ENCODE data around the gene ZBTB1.

The ZBTB1 gene

GRCh38 chr14:64518229-64518628 lies 13.7 kb downstream of the ZBTB1 start:
- no peak for TF ChIP-seq CTCF (IDR thresholded peaks at IDR 0.05; ENCODE audit: low read depth, low read length, missing control alignments)
- H3K4me3 ChIP-seq (replicated peaks; ENCODE audit: low read depth, low read length): no peak overlapping the region
- no peak for DNase-seq (ENCODE audit: extremely low read depth, low read depth)

- TF ChIP-seq CTCF (IDR thresholded peaks at IDR 0.05; ENCODE audit: low read depth, low read length, missing control alignments): no peak
- no peak overlapping the region for H3K4me3 ChIP-seq (replicated peaks; ENCODE audit: low read depth, low read length)
- DNase-seq (ENCODE audit: extremely low read depth, low read depth): no peak
These were observed 16.1 kb downstream of the ZBTB1 start for GRCh38 chr14:64520699-64521098.

GRCh38 chr14:64522591-64523355 lies 18.2 kb downstream of the ZBTB1 start:
- TF ChIP-seq CTCF (IDR thresholded peaks at IDR 0.05; ENCODE audit: low read depth, low read length, missing control alignments): no peak
- no peak for DNase-seq (ENCODE audit: extremely low read depth, low read depth)
- no peak overlapping the region for H3K4me3 ChIP-seq (replicated peaks; ENCODE audit: low read depth, low read length)

GRCh38 chr14:64525354-64525753 lies 20.8 kb downstream of the ZBTB1 start:
- TF ChIP-seq CTCF (IDR thresholded peaks at IDR 0.05; ENCODE audit: low read depth, low read length, missing control alignments): no peak
- no peak for DNase-seq (ENCODE audit: extremely low read depth, low read depth)
- no peak overlapping the region for H3K4me3 ChIP-seq (replicated peaks; ENCODE audit: low read depth, low read length)

- no peak overlapping the region for H3K4me3 ChIP-seq (replicated peaks; ENCODE audit: low read depth, low read length)
- no peak for DNase-seq (ENCODE audit: extremely low read depth, low read depth)
- TF ChIP-seq CTCF (IDR thresholded peaks at IDR 0.05; ENCODE audit: low read depth, low read length, missing control alignments): no peak
These were observed 27.0 kb downstream of the ZBTB1 start for GRCh38 chr14:64531567-64531966.

- no peak overlapping the region for H3K4me3 ChIP-seq (replicated peaks; ENCODE audit: low read depth, low read length)
- TF ChIP-seq CTCF (IDR thresholded peaks at IDR 0.05; ENCODE audit: low read depth, low read length, missing control alignments): no peak
- no peak for DNase-seq (ENCODE audit: extremely low read depth, low read depth)
These were observed 32.1 kb downstream of the ZBTB1 start for GRCh38 chr14:64536488-64537245.

All from HFF-Myc (cell line).